Calu3 (cell line): ENCODE data around the gene RSPO1. TPM values are rescaled to one million over a fixed set of nuclear protein-coding genes. Genes with fewer than 3 reads are reported as not detected.

Experiments
- BruUV-seq: library from RNA; stranded (reverse); fragments of 400-500 nt; replicated peaks from 2 replicates; lab custom pipeline; 2021; lab: Mats Ljungman, UMichigan
- CTCF ChIA-PET: fragments of 300-600 bp; sonication (Branson Sonifier 250); formaldehyde crosslinking; loops from one replicate; lab custom pipeline; 2022; ENCODE audit warnings: antibody characterized with exemption; lab: Charles Lee
- DNase-seq: peaks from one replicate; pipeline ENCODE4 v3.0.0; 2022
- H3K27ac Mint-ChIP-seq: one replicate; pipeline ENCODE4 v1.8.0; 2022; ENCODE audit warnings: mixed read lengths; ENCODE audit not compliant: unreplicated experiment
- H3K27me3 Mint-ChIP-seq: one replicate; pipeline ENCODE4 v1.8.0; 2022; ENCODE audit warnings: mixed read lengths; ENCODE audit not compliant: unreplicated experiment
- H3K36me3 Mint-ChIP-seq: one replicate; pipeline ENCODE4 v1.8.0; 2022; ENCODE audit warnings: mild to moderate bottlenecking, moderate library complexity, mixed read lengths; ENCODE audit not compliant: insufficient read depth, unreplicated experiment
- H3K4me1 Mint-ChIP-seq: one replicate; pipeline ENCODE4 v1.8.0; 2022; ENCODE audit warnings: mild to moderate bottlenecking, low read depth, mixed read lengths; ENCODE audit not compliant: unreplicated experiment
- H3K4me3 Mint-ChIP-seq: one replicate; pipeline ENCODE4 v1.8.0; 2022; ENCODE audit warnings: mild to moderate bottlenecking, low read depth, moderate library complexity, mixed read lengths; ENCODE audit not compliant: unreplicated experiment
- H3K9me3 Mint-ChIP-seq: one replicate; pipeline ENCODE4 v1.8.0; 2022; ENCODE audit warnings: low read depth, mixed read lengths; ENCODE audit not compliant: unreplicated experiment
- CTCF ChIP-seq: fragments of 200-600 bp; IDR thresholded peaks from one replicate; pipeline ENCODE4 v1.8.0; 2022; ENCODE audit warnings: antibody characterized with exemption; ENCODE audit not compliant: unreplicated experiment
- intact Hi-C: fragments of 100-400 bp; cut with micrococcal nuclease; formaldehyde crosslinking; loops from one replicate; pipeline ENCODE4 v1.10.0; 2022; ENCODE audit not compliant: unreplicated experiment
- total RNA-seq: library from RNA; stranded (reverse); gene quantifications from 2 replicates; pipeline ENCODE4 v1.2.3, GENCODE V29; 2022

The RSPO1 gene
- total RNA-seq, 1 experiment from 2014 or later: not detected

GRCh38 chr1:37672136-37672870 lies 37.6 kb upstream of the RSPO1 start:
- no peaks in the 10 kb centered on the region for H3K36me3 Mint-ChIP-seq
- intact Hi-C loops: no loop called here
- H3K27ac Mint-ChIP-seq: no peak overlapping the region
- no peak for TF ChIP-seq CTCF
- DNase-seq: no peak
- H3K4me1 Mint-ChIP-seq: no peaks in the 10 kb centered on the region
- no peak overlapping the region for H3K4me3 Mint-ChIP-seq
- H3K27me3 Mint-ChIP-seq: peaks cover 25% of the 10 kb centered on the region
- no peaks in the 10 kb centered on the region for H3K9me3 Mint-ChIP-seq
- no TSS peak for BruUV-seq
- CTCF ChIA-PET: no interaction called here

DNA sequence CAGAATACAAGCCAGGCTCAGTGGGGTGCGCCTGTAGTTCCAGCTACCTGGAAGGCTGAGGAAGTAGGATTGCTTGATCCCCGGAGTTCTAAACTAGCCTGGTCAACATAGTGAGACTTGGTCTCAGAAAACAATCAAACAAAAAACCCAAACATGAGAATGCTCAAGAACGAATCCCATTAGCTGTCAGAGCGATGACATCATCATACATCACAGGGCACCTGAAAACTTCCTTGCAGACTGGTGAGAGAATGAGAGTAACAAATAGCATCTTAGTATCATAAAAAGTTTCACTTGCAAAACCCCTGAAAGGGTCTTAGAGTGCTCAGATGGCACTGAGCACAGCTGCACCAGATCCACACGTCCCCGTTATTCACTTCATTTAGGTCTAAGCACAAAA lies 36.6 kb upstream of the RSPO1 start:
- DNase-seq: no peak
- intact Hi-C loops: no loop called here
- BruUV-seq: no TSS peak
- no peak overlapping the region for H3K27ac Mint-ChIP-seq
- peaks cover 14% of the 10 kb centered on the region for H3K27me3 Mint-ChIP-seq
- CTCF ChIA-PET: no interaction called here
- no peak for TF ChIP-seq CTCF
- H3K4me1 Mint-ChIP-seq: no peaks in the 10 kb centered on the region
- H3K4me3 Mint-ChIP-seq: no peak overlapping the region
- H3K36me3 Mint-ChIP-seq: no peaks in the 10 kb centered on the region
- no peaks in the 10 kb centered on the region for H3K9me3 Mint-ChIP-seq

GRCh38 chr1:37670133-37670532 lies 35.4 kb upstream of the RSPO1 start:
- DNase-seq: no peak
- no peak for TF ChIP-seq CTCF
- no peaks in the 10 kb centered on the region for H3K9me3 Mint-ChIP-seq
- H3K36me3 Mint-ChIP-seq: no peaks in the 10 kb centered on the region
- H3K4me1 Mint-ChIP-seq: no peaks in the 10 kb centered on the region
- no TSS peak for BruUV-seq
- CTCF ChIA-PET: interaction anchor here (0.7 kb wide), 1 partner anchor 29 kb away, joined by 3 read pairs; no protein-coding TSS in a partner anchor
- peaks cover 13% of the 10 kb centered on the region for H3K27me3 Mint-ChIP-seq
- H3K4me3 Mint-ChIP-seq: no peak overlapping the region
- intact Hi-C loops: no loop called here
- H3K27ac Mint-ChIP-seq: no peak overlapping the region

DNA sequence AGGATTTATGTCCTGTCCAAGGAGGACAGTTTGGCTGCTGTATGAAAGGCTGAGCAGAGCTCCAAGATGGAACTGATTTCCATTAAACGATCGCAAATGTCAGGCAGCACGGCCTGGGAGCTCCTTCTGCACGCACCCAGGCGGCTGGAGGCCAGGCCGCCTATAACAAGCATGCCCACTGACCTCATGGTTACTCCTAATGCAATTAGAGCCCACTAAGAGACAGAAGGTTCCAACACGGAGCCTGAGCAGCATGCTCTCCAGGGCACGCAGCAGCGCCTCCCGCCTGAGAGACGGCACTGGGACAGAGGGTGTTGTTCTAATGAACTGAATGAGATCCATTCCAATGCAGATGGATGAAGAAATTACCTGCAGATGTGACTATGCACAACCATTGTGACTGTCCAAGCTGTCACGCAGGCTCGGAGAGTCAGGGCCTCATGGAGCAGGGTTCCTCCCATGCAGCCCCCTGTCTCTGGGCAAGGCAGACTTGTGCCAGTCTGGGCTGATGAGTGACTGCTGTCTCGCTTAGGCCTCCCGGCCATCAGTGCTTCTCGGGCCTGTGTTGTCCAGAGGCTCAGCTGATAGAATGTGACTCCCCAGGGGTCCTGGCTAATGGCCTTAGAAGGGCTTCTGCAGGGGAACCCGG lies 32.5 kb upstream of the RSPO1 start:
- TF ChIP-seq CTCF: no peak
- no peaks in the 10 kb centered on the region for H3K9me3 Mint-ChIP-seq
- no TSS peak for BruUV-seq
- H3K36me3 Mint-ChIP-seq: no peaks in the 10 kb centered on the region
- no peak overlapping the region for H3K27ac Mint-ChIP-seq
- peaks cover 27% of the 10 kb centered on the region for H3K27me3 Mint-ChIP-seq
- no peak for DNase-seq
- intact Hi-C loops: no loop called here
- CTCF ChIA-PET: no interaction called here
- no peaks in the 10 kb centered on the region for H3K4me1 Mint-ChIP-seq
- H3K4me3 Mint-ChIP-seq: no peak overlapping the region
